IMR-90 (cell line): Measurements from ENCODE around the gene ANKRD2.
"Not testable (repeated sequence)": the region's sequence is repeated elsewhere in the genome, so short reads cannot be mapped to it uniquely, and the experiment has no call there.

Experiments used
- CEBPB ChIP-seq: IDR thresholded peaks from 2 replicates; pipeline ENCODE4 v1.6.1; 2012; ENCODE audit warnings: low read depth, low read length, improper control_type of control experiment
- CHD1 ChIP-seq: IDR thresholded peaks from 2 replicates; pipeline ENCODE4 v1.6.1; 2012; ENCODE audit warnings: low read depth, low read length, improper control_type of control experiment
- CTCF ChIP-seq: conservative IDR thresholded peaks from 2 replicates; pipeline ENCODE4 v1.5.1; 2012; ENCODE audit warnings: mild to moderate bottlenecking, low read depth, low read length, improper control_type of control experiment
- ELK1 ChIP-seq: fragments of 150-350 bp; IDR thresholded peaks from 2 replicates; pipeline ENCODE4 v1.6.1; 2016; ENCODE audit warnings: low read depth, mild to moderate bottlenecking, low read length, moderate library complexity, borderline replicate concordance
- FOS ChIP-seq: fragments of 150-350 bp; IDR thresholded peaks from 2 replicates; pipeline ENCODE4 v1.6.1; 2016; ENCODE audit warnings: low read depth, low read length
- MAFK ChIP-seq: IDR thresholded peaks from 2 replicates; pipeline ENCODE4 v1.6.1; 2012; ENCODE audit warnings: low read depth, low read length, improper control_type of control experiment
- MAZ ChIP-seq: IDR thresholded peaks from 2 replicates; pipeline ENCODE4 v1.6.1; 2012; ENCODE audit warnings: low read depth, mild to moderate bottlenecking, low read length, improper control_type of control experiment, moderate library complexity, borderline replicate concordance
- MXI1 ChIP-seq: IDR thresholded peaks from 2 replicates; pipeline ENCODE4 v1.6.1; 2012; ENCODE audit warnings: low read depth, mild to moderate bottlenecking, low read length, moderate library complexity, borderline replicate concordance
- POLR2A ChIP-seq: IDR thresholded peaks from 2 replicates; pipeline ENCODE4 v1.6.1; 2012; ENCODE audit warnings: mild to moderate bottlenecking, low read depth, low read length
- RFX5 ChIP-seq: IDR thresholded peaks from 2 replicates; pipeline ENCODE4 v1.8.0; 2012; ENCODE audit warnings: low read depth, mild to moderate bottlenecking, low read length, moderate library complexity
- SMC3 ChIP-seq: fragments of 150-350 bp; IDR thresholded peaks from 2 replicates; pipeline ENCODE4 v1.6.1; 2016; ENCODE audit warnings: low read depth, mild to moderate bottlenecking, antibody characterized with exemption, low read length, moderate library complexity

GRCh38 chr10:97555541-97555940 is 17.0 kb upstream of the ANKRD2 start:
- not testable (repeated sequence) for TF ChIP-seq ELK1, MAZ, CTCF, POLR2A, CEBPB, MXI1, FOS, RFX5, MAFK, SMC3, CHD1
